Activated CD8-positive, alpha-beta T cell treated with anti-CD3 and anti-CD28 coated beads for 36 hours (primary cell): ENCODE results near the gene CCDC70. TPM values are rescaled to one million over a fixed set of nuclear protein-coding genes. Genes with fewer than 3 reads are reported as not detected.

ENCODE experiments used
- ATAC-seq: fragments of 200-7000 bp; cut with Tn5 transposase; one replicate; pipeline ENCODE4 v1.10.0; 2021; ENCODE audit warnings: mild to moderate bottlenecking, moderate library complexity
- CTCF ChIA-PET: fragments of 350-600 bp; sonication (Branson Sonifier 250); formaldehyde crosslinking; loops from one replicate; lab custom pipeline; 2021; ENCODE audit warnings: antibody characterized with exemption; lab: Charles Lee
- POLR2A ChIA-PET: fragments of 350-600 bp; sonication (Branson Sonifier 250); formaldehyde crosslinking; loops from one replicate; lab custom pipeline; 2021; ENCODE audit warnings: antibody characterized with exemption; lab: Charles Lee
- DNase-seq: peaks from one replicate; pipeline ENCODE4 v3.0.0-alpha.2; 2020
- H3K27ac Mint-ChIP-seq: one replicate; pipeline ENCODE4 v1.8.0; 2021; ENCODE audit warnings: mild to moderate bottlenecking, mixed read lengths
- H3K27me3 Mint-ChIP-seq: one replicate; pipeline ENCODE4 v1.8.0; 2021; ENCODE audit warnings: mixed read lengths
- H3K36me3 Mint-ChIP-seq: one replicate; pipeline ENCODE4 v1.8.0; 2021; ENCODE audit warnings: low read depth, mixed read lengths
- H3K4me1 Mint-ChIP-seq: one replicate; pipeline ENCODE4 v1.8.0; 2021; ENCODE audit warnings: low read depth, mixed read lengths
- H3K4me3 Mint-ChIP-seq: one replicate; pipeline ENCODE4 v1.8.0; 2021; ENCODE audit warnings: mild to moderate bottlenecking, moderate library complexity, mixed read lengths
- H3K9me3 Mint-ChIP-seq: one replicate; pipeline ENCODE4 v1.8.0; 2021; ENCODE audit warnings: mixed read lengths
- intact Hi-C: fragments of 100-400 bp; cut with micrococcal nuclease; formaldehyde crosslinking; loops from one replicate; pipeline ENCODE4 v1.10.0; 2022
- total RNA-seq, 2 experiments: library from RNA; stranded (reverse); gene quantifications; one replicate each; pipeline ENCODE4 v1.2.3, GENCODE V29; 2021
- TF ChIP-seq, protein P1 (sequence below): fragments of 200-600 bp; IDR thresholded peaks from one replicate; pipeline ENCODE4 v1.8.0; 2022; ENCODE audit warnings: antibody characterized with exemption, mild to moderate bottlenecking

The CCDC70 gene
- total RNA-seq, 2 experiments from 2014 or later, result 0.45 to 0.72 TPM

DNA sequence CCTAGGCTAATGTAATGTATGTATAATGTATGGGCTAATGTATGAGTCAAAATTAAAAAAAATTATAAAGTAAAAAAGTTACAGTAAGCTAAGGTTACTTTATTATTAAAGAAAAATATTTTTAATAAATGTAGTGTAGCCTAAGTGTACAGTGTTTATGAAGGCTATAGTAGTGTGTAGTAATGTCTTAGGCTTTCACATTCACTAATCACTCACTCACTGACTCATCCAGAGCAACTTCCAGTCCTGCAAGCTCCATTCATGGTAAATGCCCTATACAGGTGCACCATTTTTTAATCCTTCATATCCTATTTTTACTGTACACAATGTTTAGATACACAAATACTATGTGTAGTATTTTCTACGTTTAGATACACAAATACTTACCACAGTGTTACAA, 15.0 kb upstream of the CCDC70 start:
- ATAC-seq, result no peak

DNA sequence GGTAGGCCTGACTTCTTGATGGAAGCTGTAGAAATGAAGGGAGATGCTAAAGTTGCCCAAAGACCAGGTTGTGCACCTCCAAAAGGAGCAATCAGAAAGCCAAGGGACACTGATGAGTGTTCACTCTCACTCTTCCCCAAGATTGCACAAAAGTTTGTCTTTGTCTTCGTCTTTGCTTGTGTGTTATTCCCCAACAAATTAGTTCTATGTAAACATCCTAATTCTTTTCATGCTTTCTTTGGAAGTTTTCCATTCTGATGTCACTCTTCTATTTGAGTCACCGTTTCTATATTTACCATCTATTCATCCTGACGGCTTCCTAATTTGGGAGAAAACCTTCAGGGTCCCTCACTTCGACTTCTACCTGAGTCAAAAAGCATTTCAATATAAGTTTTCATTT, 13.1 kb upstream of the CCDC70 start:
- Mint-ChIP-seq H3K27ac (no peak overlapping the region), H3K36me3 (no peaks in the 10 kb centered on the region), H3K4me3 (no peak overlapping the region), H3K9me3 (no peaks in the 10 kb centered on the region), H3K27me3 (peaks cover 2% of the 10 kb centered on the region), H3K4me1 (peaks cover 12% of the 10 kb centered on the region)
- ChIA-PET POLR2A (no interaction called here), CTCF (interaction anchor here (0.6 to 3.3 kb wide), 14 partner anchors 10 to 130 kb away, joined by 3 to 26 read pairs (median 6); partner anchors contain the start of gene CCDC70)
- intact Hi-C loops, result no loop called here
- no peak for ATAC-seq
- TF ChIP-seq, protein P1, sequence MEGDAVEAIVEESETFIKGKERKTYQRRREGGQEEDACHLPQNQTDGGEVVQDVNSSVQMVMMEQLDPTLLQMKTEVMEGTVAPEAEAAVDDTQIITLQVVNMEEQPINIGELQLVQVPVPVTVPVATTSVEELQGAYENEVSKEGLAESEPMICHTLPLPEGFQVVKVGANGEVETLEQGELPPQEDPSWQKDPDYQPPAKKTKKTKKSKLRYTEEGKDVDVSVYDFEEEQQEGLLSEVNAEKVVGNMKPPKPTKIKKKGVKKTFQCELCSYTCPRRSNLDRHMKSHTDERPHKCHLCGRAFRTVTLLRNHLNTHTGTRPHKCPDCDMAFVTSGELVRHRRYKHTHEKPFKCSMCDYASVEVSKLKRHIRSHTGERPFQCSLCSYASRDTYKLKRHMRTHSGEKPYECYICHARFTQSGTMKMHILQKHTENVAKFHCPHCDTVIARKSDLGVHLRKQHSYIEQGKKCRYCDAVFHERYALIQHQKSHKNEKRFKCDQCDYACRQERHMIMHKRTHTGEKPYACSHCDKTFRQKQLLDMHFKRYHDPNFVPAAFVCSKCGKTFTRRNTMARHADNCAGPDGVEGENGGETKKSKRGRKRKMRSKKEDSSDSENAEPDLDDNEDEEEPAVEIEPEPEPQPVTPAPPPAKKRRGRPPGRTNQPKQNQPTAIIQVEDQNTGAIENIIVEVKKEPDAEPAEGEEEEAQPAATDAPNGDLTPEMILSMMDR, result no peak
- no peak for DNase-seq

More for the DNA sequence above, 15.0 kb upstream of the CCDC70 start:
- CTCF ChIA-PET, result interaction anchor here (1.2 to 7.6 kb wide), 6 partner anchors 12 to 285 kb away, joined by 3 to 54 read pairs (median 12); no protein-coding TSS in a partner anchor
- no peaks in the 10 kb centered on the region for H3K36me3 Mint-ChIP-seq
- H3K27me3 Mint-ChIP-seq, result peaks cover 4% of the 10 kb centered on the region
- no peak overlapping the region for H3K27ac Mint-ChIP-seq
- POLR2A ChIA-PET, result interaction anchor here (0.6 kb wide), 1 partner anchor 238 kb away, joined by 4 read pairs; no protein-coding TSS in a partner anchor
- TF ChIP-seq, protein P1, result no peak
- DNase-seq, result no peak
- peaks cover 12% of the 10 kb centered on the region for H3K4me1 Mint-ChIP-seq
- intact Hi-C loops, result no loop called here
- no peaks in the 10 kb centered on the region for H3K9me3 Mint-ChIP-seq
- H3K4me3 Mint-ChIP-seq, result no peak overlapping the region

DNA sequence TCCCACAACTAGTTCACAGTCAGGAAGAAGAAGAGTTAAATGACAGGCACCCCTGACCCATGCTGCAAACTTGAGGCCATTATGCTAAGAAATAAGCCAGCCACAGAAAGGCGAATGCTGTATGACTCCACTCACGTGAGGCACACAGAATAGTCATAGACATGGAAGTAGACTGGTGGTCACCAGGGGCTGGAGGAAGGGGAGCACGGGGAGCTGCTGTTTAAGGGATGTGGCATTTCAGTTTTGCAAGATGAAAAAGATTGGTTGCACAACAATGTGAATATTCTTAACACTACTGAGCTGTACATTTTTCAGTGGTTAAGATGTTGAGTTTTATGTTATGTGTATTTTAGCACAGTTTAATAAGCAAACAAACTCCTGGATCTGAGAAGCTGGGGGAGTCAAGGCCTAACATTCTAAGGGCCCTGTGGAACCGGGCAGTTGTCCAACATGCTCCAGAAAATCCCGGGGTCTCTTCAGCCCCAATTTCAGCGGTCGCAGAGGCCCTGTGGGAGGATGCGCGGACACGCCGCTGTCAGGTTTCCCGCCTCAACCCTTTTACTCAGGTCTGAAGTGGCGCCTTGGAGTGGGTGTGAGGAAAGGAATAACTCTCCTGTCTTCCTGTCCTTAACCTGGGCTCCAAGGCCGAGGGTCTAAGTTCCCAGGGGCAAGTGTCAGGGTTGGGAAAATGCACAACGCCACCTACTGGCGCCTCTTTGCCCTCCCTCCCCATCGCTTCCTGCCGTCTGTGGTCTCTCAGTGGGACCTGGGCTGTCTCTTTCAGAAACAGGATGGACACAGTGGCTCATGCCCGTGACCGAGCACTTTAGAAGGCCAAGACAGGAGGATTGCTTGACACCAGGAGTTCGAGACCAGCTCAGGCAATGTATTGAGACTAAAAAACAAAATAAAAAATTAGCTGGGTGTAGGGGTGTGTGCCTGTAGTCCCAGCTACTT, 12.3 kb upstream of the CCDC70 start:
- TF ChIP-seq, protein P1, result peak; percentile 78
- Mint-ChIP-seq H3K4me3 (no peak overlapping the region), H3K4me1 (peaks cover 12% of the 10 kb centered on the region), H3K27ac (no peak overlapping the region), H3K27me3 (no peaks in the 10 kb centered on the region), H3K36me3 (no peaks in the 10 kb centered on the region), H3K9me3 (no peaks in the 10 kb centered on the region)
- ATAC-seq (peak; percentile 53), DNase-seq (peak; percentile 54)
- CTCF ChIA-PET, result interaction anchor here (0.6 to 3.3 kb wide), 22 partner anchors 8 to 129 kb away, joined by 3 to 26 read pairs (median 4); partner anchors contain the start of gene CCDC70
- POLR2A ChIA-PET, result no interaction called here
- intact Hi-C loops, result no loop called here

DNA sequence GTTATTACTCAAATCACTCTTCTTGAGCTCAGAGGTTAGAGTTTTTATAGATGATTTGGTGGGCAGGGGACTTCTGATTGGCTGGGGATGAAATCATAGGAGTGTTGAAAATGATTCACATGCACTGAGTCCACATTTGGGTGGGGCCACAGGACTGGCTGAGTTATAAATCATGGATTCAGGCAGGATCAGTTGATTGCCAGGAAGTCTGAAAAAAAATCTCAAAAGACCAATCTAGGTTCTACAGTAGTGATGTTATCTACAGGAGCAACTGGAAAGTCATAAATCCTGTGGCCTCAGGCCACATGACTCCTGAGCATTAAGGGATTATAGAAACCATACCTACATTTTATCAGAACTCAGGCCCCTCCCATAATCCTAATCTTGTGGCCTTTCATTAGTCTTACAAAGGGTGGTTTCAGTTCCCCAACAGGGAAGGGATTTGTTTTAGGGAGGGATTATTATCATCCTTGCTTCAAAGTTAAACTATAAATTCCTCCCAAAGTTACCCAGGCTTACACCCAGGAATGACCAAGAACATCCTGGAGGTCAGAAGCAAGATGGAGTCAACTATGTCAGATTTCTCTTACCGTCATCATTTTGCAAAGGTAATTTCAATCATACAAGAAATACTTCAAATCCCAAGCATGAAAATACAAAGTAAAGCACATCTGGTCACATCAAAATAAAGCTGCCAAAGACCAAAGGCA, 5.6 kb upstream of the CCDC70 start:
- Mint-ChIP-seq H3K36me3 (no peaks in the 10 kb centered on the region), H3K9me3 (no peaks in the 10 kb centered on the region), H3K27ac (no peak overlapping the region), H3K4me3 (no peak overlapping the region), H3K4me1 (peaks cover 2% of the 10 kb centered on the region), H3K27me3 (peaks cover 3% of the 10 kb centered on the region)
- DNase-seq (no peak), ATAC-seq (peak; percentile 34)
- CTCF ChIA-PET, result no interaction called here
- intact Hi-C loops, result no loop called here
- POLR2A ChIA-PET, result no interaction called here
- TF ChIP-seq, protein P1, result no peak
